GM18951 (cell line): ENCODE results near the gene EXOC7.
"Not testable (repeated sequence)": the region's sequence is repeated elsewhere in the genome, so short reads cannot be mapped to it uniquely, and the experiment has no call there.

Experiments used
- POLR2A ChIP-seq: IDR thresholded peaks from 4 replicates; pipeline ENCODE4 v1.6.1; 2011; ENCODE audit warnings: mild to moderate bottlenecking; ENCODE audit not compliant: insufficient read length, insufficient read depth; ENCODE audit errors: extremely low read depth
- in situ Hi-C: fragments of 300-500 bp; cut with MboI; formaldehyde crosslinking; loops from one replicate; pipeline ENCODE4 v1.12.0; 2022; ENCODE audit warnings: low sequenced_read_pairs, mixed read lengths, inconsistent platforms; ENCODE audit not compliant: unreplicated experiment

EXOC7 gene

GRCh38 chr17:76076765-76077583 is 26.6 kb downstream of the EXOC7 start:
- TF ChIP-seq POLR2A = no peak
- in situ Hi-C loops = no loop called here

- in situ Hi-C loops = no loop called here
- TF ChIP-seq POLR2A = no peak
Measured at GRCh38 chr17:76076146-76076764, 27.3 kb downstream of the EXOC7 start.

DNA sequence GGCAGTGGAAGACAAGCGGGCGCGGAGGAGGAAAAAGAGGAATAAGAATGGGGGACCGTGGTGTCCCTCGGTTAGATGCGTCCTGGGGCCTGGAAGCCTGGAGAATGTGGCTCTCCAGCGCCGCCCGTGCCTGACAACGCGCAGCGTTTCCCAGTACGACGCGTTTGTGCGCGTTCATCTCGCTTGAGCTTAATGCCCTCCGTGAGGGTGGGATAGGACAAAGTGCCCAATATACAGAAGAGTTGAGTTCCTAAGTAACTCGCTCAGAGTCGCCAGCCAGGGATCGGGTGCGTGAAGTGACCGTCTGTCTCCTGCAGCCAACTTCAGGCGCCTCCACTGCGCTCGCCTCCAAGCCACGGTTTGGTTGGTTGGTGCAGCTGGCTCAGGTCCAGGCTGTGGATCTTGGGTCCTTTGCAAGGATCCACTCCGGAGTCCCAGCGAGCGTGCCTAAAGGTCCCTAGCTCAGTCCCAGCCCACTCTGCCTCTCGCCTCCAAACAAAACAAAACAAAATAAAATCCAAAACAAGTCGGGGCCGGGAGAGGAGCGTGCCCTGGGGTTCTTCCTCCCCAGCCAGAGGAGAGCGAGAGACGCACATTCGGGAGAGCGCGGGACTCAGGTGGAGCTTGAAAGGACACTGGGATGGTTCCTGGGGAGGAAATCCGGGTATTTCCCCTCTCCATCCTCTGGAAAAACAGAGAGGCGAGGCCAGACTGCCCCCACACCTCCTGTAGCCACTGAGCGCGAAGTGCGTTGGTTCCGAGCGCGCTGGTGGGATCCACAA is 28.0 kb downstream of the EXOC7 start:
- in situ Hi-C loops = no loop called here
- no peak for TF ChIP-seq POLR2A

DNA sequence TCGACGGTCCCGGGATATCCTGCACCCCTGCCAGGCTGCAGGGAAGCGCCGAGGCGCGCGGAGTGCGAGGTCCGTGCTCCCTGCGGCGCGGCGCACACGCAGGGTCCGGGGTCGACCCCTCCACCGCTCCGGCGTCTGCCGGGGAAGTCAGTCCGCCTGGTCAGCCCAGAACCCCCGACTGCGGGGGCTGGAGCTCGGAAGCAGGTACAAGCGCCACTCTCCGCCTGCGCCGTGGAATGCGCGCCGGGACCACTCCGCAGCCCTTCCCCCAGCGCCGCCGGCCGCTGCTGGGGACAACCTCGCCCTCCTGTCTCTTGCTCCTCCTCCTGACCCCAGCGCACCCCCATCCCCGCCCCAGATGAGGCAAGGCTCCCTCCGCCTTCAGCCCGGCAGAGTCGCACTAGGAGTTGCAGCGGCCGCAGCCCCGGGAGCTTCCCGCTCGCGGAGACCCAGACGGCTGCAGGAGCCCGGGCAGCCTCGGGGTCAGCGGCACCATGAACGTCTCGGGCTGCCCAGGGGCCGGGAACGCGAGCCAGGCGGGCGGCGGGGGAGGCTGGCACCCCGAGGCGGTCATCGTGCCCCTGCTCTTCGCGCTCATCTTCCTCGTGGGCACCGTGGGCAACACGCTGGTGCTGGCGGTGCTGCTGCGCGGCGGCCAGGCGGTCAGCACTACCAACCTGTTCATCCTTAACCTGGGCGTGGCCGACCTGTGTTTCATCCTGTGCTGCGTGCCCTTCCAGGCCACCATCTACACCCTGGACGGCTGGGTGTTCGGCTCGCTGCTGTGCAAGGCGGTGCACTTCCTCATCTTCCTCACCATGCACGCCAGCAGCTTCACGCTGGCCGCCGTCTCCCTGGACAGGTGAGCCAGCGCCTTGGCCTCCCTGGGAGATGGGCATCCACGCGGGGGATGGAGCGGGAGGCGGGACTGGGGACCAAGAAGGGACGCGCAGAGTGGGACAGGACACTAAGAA is 28.9 kb downstream of the EXOC7 start, which contains the start of gene GALR2:
Gene GALR2 (plus strand): TSS at position 392 of the 974 bp plus-strand sequence. CDS start 103 bp downstream, at position 495.
- in situ Hi-C loops = no loop called here
- no peak for TF ChIP-seq POLR2A

DNA sequence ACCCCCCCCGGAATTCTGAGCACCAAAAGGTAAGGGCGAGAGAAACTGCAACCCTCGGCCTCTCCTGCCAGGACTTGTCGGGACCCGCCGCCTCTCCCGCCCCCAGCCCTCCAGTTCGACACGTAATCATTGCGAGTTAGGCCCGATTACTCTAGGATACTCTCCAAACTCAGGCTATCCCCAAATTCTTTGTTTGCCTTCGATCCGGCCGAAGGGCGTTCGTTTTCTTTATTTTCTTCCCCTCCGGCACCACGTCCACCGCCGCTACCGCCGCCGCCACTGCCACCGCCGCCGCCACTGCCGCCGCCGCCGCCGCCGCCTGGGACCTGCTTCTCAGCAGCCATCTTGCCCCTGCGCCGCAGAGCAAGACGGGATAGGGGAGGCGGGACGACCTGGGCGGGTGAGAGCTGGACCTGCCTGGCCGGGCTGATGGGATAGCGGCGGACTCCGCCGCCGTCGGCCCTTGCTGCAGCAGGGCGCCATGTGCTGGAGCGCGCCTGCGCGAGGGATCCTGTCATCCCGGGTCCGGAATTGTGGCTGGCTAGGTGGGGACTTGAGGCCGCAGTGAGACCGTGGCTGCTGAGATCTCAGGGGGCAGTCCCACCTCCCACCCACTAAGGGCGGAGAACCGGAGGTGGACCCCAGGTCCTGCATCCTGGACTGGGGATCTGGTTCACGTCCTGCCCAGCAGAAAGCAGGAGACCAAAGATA is 31.3 kb downstream of the EXOC7 start, which contains the start of gene SRP68:
Gene SRP68 (minus strand): TSS at position 370 of the 711 bp plus-strand sequence. CDS start 26 bp downstream, at position 344.
- in situ Hi-C loops = no loop called here
- peak; percentile 91 for TF ChIP-seq POLR2A

- no peak for TF ChIP-seq POLR2A
- in situ Hi-C loops = no loop called here
Measured at GRCh38 chr17:76071531-76072147, 31.9 kb downstream of the EXOC7 start.

GRCh38 chr17:76065775-76066174 is 37.8 kb downstream of the EXOC7 start:
- in situ Hi-C loops = no loop called here
- TF ChIP-seq POLR2A = no peak

GRCh38 chr17:76063875-76064546 is 39.6 kb downstream of the EXOC7 start:
- no peak for TF ChIP-seq POLR2A
- in situ Hi-C loops = no loop called here

GRCh38 chr17:76058264-76058663 is 45.3 kb downstream of the EXOC7 start:
- in situ Hi-C loops = not testable (repeated sequence)

- in situ Hi-C loops = no loop called here
- no peak for TF ChIP-seq POLR2A
Measured at GRCh38 chr17:76056882-76057281, 46.7 kb downstream of the EXOC7 start.

- in situ Hi-C loops = no loop called here
- no peak for TF ChIP-seq POLR2A
Measured at GRCh38 chr17:76054112-76054476, 49.5 kb downstream of the EXOC7 start.
